Fibroblast of the aortic adventitia (primary cell): ENCODE measurements around the gene RFTN1. TPM values are rescaled to one million over a fixed set of nuclear protein-coding genes. Genes with fewer than 3 reads are reported as not detected.

Experiments
- DNase-seq: peaks from one replicate; pipeline ENCODE4 v3.0.0-alpha.2; 2010; ENCODE audit warnings: low read depth
- H3K4me3 ChIP-seq: 2 replicates; pipeline ENCODE4 v1.5.1; 2011; ENCODE audit warnings: low read depth, mild to moderate bottlenecking, control low read depth, low read length, moderate library complexity
- CTCF ChIP-seq: IDR thresholded peaks from 2 replicates; pipeline ENCODE4 v1.5.1; 2011; ENCODE audit warnings: mild to moderate bottlenecking, low read length, control low read depth, inconsistent platforms; ENCODE audit not compliant: insufficient read depth
- total RNA-seq: library from RNA; depleted of rRNA; stranded (reverse); fragments of >200 nt; gene quantifications from 2 replicates; pipeline ENCODE4 v1.2.3, GENCODE V29; 2012; ENCODE audit warnings: low replicate concordance

The RFTN1 gene
- total RNA-seq, 1 donor, result 54.7 TPM

- DNase-seq, result peak; percentile 38
- H3K4me3 ChIP-seq, result no peak overlapping the region
- TF ChIP-seq CTCF, result no peak
Observed at GRCh38 chr3:16474216-16474615, 39.3 kb downstream of the RFTN1 start.

GRCh38 chr3:16472593-16472992 is 40.9 kb downstream of the RFTN1 start:
- DNase-seq, result no peak
- TF ChIP-seq CTCF, result no peak
- no peak overlapping the region for H3K4me3 ChIP-seq

GRCh38 chr3:16471897-16472296 is 41.6 kb downstream of the RFTN1 start:
- no peak for DNase-seq
- H3K4me3 ChIP-seq, result no peak overlapping the region
- no peak for TF ChIP-seq CTCF

GRCh38 chr3:16470590-16470989 is 42.9 kb downstream of the RFTN1 start:
- no peak overlapping the region for H3K4me3 ChIP-seq
- no peak for DNase-seq
- no peak for TF ChIP-seq CTCF

GRCh38 chr3:16468336-16469098 is 45.0 kb downstream of the RFTN1 start:
- no peak overlapping the region for H3K4me3 ChIP-seq
- no peak for TF ChIP-seq CTCF
- peak; percentile 60 for DNase-seq

GRCh38 chr3:16468002-16468335 is 45.5 kb downstream of the RFTN1 start:
- DNase-seq, result peak; percentile 28
- H3K4me3 ChIP-seq, result no peak overlapping the region
- no peak for TF ChIP-seq CTCF

- TF ChIP-seq CTCF, result no peak
- H3K4me3 ChIP-seq, result no peak overlapping the region
- DNase-seq, result no peak
Observed at GRCh38 chr3:16467393-16467792, 46.1 kb downstream of the RFTN1 start.
